Limb (tissue), 2 donors: ENCODE measurements around the gene VRK1.
"Not testable (repeated sequence)": the region's sequence is repeated elsewhere in the genome, so short reads cannot be mapped to it uniquely, and the experiment has no call there.

Experiments
- DNase-seq, 2 donors: peaks; one replicate each; pipeline ENCODE4 v3.0.0-alpha.2; 2016; ENCODE audit errors: extremely low spot score in 2 of 2

VRK1 gene

DNA sequence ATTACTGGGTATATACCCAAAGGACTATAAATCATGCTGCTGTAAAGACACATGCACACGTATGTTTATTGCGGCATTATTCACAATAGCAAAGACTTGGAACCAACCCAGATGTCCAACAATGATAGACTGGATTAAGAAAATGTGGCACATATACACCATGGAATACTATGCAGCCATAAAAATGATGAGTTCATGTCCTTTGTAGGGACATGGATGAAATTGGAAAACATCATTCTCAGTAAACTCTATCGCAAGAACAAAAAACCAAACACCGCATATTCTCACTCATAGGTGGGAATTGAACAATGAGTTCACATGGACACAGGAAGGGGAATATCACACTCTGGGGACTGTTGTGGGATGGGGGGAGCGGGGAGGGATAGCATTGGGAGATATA, 86.8 kb downstream of the VRK1 start:
- not testable (repeated sequence) for DNase-seq

DNA sequence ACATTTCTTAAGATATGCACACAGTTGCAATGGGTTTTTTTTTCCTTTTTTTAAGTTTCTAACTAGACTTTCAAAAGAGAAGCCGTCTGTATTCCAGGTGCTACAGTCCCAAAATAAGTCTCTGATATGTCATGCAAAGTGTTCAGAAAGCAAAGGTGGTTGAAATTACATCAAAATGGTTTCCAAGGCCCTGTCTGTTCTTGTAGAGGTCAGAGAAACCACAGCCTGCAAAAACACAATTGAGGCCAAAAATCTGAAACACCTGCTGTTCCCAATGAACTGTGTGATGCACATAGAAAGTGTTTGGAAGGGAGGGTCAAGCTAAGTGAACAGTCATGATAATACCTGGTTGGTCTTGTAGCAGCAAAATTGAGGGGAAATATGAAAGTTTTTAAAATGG, 91.0 kb downstream of the VRK1 start:
- no peak for DNase-seq

DNA sequence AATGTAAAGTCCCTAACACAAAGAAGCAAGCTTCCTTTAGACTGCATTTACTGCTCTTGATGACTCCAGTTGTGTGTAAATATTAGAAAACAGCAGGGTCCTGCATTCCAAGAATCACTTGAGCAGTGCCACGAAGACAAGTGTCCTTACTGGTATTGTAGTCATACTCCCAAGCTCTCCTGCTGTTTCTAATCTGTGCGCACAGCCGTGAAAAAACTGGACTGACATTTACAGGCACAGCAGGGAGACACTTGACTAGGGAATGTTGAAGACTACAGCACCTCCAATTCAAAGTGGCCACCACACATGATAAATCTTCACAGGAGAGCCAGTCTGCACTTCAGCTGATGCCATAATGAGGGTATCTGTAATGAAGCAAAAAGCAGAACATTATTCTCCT, 91.4 kb downstream of the VRK1 start:
- DNase-seq = no peak

DNA sequence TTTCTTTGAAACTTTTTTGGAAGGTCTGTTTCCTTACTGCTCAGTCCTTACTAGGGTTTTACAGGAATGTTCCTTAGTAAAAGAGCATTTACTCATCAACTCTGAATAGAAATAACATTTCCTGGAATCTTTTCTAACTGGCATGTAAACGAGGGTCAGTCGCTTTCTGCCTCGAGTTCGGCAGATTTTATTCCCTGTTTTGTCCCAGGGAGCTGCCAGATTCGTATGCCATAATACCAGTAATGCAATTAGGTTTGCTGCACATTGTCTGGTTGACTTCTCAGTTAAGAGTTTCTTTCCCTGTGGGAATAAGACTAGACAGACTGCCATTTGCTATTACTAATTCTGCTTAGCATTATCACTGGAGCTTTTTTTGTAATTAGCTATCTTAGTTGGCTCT, 91.9 kb downstream of the VRK1 start:
- DNase-seq = peak in 1 of 2 donors; percentile 3

DNA sequence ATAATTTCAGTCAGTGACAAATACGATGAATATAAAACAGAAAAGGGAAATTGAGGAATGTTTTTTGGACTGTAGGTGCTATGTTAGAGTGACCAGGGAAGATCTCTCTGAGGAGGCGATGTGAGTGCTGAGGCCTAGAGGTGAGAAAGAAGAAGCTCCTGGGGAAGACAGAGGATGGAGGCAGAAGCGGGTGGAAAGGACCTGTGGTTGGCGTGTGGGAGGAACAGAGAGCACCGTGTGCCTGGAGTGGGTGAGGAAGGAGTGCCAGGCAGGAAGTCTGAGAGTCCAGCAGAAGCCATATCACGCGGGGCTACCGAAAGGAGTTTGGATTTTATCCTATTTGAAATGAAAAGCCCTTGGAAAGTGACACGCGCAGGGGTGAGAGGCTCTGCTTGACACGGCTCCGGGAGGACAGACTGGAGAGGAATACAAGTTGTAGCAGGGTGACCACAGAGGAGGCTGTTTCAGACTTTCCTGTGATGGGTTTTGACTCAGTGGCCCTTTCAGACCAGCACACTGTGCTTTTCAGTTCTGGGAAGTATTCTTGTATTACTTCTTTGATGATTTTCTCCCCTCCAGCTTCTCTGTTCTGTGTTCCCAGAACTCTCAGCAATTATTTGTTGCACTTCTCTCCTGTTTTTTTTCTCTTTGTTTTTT, 96.9 kb downstream of the VRK1 start:
- DNase-seq = no peak

DNA sequence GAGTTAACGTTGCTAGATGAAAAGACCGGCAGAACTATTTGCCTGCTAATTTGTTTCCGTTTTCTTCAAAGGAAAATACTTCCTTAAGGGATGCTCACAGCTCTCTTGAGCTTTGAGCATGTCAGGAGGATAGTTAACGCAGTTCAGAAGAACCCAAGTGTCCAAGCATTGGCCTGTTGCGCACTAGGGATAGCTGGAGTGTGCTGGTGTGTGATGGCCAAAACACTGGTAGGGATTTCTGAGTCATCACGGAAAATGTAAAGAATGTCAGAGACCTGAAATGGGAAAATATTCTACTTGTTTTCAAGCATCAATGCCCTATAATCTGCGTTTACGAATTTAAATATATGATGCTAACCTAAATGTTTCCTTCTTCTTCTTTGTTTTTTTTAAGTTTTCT, 97.8 kb downstream of the VRK1 start:
- no peak for DNase-seq

DNA sequence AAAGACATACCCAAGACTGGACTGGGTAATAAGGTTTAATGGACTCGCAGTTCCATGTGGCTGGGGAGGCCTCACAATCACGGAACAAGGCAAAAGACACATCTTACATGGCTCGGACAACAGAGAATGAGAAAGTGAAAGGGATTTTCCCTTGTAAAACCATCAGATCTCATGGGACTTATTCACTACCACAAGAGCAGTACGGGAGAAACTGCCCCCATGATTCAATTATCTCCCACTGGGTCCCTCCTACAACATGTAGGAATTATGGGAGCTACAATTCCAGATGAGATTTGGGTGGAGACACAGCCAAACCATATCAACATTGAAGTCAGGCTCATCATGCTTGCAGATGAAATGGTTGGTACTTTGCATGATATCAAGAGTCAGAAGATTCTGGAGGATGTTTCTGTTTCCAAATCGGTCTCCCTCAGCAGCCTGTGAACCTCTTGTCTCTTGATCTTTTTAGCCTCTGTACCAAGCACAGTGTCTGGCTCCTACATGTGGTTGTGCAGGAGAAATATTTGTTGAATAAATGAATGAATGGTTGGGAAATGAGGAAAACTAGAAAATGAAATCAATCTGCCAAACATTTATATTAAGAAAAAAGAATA, 98.6 kb downstream of the VRK1 start:
- DNase-seq = no peak

DNA sequence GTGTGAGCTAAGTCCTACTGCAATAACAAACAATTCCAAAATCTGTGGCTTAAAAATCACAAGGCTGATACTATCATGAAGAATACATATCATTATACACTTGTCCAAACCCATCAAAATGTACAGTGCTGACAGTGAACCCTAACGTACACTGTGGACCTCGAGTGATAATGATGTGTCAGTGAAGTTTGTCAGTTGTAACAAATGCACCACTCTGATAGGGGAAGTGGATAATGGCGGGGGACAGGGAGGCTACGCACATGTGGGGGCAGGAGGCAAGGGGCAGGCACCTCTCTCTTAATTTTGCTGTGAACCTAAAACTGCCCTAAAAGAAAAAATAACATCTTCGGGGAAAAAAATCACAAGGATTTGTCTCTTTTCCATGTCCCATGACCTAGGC, 100.0 kb downstream of the VRK1 start:
- DNase-seq = no peak

DNA sequence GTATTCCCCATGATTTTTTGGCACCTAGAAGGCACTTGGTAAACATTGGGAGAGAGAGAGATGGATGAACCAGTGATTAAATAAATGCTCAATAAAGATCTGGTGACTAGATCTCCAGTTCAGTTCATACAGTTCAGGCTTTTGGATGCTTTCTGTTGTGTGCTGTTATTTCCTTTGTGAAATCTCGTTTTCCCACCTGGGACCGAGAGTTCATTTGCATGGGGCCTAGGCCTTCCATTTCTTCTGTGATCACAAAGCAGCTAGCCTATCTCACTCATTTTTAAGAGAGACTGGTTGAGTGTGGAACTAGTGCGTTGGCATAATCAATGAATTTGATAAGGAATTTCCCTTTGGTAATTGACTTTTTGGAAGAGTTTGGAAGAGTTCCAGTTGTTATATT, 104.0 kb downstream of the VRK1 start:
- DNase-seq = no peak

DNA sequence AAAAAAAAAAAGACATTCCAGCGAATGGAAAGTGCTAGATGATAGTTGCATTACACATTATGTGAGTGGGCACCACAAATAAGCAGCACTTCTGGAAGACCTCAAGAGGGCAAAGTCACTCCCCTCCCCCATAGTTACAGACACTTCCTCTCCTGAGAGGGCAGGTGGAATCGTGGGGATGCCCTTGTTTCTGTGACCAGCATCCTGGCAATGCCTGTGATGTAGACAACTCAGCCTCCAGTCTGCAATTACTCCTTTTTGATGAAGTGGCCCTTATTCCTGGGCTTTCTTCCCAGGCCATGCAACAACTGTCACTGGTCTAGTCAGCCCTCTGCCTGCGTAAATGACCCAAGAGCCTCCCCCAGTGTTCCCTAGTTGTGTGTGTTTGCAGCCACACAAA, 104.8 kb downstream of the VRK1 start:
- DNase-seq = no peak

DNA sequence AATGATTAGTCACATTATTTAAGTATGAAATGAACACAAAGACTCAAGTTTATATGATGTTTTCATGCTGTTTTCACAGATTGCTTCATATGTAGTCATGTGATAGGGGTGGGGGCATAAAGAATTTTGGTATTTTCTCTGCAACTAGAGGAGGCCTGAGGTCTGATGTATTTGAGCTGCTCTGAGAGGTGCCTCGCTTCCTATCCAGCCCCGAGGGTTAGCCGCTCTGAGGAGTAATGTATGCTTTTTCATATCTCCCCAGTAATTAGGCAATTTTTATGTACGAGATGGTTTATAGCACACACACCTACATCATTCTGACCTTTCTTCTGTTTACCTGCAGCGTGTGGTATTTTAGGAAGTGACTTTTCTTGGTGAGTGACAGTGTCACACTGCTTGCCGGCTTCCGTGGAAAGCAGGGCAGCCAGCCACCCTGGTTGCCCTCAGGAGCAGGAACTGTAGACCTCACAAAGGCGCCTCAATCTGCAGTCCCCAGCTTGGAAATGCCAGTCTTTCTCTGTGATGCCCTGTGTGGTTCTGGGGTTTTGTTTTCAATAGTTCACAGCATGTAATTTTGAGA, 106.4 kb downstream of the VRK1 start:
- DNase-seq = no peak

DNA sequence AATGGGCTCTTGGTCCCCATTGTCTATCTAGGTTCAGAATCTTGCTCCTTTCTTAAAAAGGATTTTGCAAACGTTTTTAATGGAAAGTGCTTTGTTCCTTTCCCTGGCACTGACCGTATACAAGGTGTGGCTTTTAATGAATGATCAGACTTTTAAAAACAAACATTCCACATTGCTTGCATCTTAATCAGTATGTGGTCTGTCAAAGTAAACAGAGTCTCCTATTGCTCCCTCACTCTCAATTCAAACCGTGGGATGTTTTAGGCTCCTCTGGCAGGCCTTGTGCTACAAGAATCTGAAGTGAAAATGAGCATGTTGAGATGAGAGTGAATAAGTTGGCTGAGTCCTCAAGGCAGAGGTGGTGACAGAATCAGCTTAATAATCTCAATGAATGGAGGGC, 107.0 kb downstream of the VRK1 start:
- DNase-seq = no peak

DNA sequence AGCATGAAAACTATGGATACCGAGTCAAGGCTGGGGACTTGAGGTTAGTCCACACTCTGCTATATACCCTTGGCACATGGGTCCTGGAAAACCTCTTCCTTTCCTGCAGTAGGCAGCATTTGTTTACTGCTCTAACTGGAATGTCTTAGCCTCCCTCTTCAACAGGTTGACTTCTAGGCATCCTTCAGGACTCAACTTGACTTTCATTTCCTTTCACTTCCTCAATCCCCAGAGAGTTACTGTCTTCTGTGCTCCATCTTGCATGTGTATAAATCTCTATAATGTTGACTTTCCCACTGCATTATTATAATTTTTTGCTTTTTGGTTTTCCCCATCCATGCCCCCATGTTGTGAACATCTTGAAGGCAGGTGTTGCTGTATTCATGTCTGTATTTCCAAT, 107.9 kb downstream of the VRK1 start:
- DNase-seq = no peak

DNA sequence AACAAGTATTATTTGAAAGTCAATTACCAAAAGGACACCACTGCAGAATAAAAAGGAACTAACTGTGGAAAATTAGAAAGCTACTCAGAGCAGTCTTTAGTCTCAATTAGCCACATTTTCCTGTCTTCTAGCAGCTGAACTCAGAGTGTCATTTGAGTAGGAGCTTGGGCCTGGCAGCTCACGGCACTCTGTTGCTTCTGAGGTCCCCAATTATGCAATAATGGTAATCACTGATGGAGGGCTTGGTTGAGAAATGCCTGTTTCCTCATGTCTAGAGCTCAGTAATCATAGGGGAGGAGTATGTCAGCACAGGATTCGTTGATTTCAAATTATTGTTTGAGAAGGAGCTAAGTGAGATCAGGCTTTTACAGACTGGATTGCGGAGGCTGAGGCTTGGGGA, 108.6 kb downstream of the VRK1 start:
- no peak for DNase-seq

DNA sequence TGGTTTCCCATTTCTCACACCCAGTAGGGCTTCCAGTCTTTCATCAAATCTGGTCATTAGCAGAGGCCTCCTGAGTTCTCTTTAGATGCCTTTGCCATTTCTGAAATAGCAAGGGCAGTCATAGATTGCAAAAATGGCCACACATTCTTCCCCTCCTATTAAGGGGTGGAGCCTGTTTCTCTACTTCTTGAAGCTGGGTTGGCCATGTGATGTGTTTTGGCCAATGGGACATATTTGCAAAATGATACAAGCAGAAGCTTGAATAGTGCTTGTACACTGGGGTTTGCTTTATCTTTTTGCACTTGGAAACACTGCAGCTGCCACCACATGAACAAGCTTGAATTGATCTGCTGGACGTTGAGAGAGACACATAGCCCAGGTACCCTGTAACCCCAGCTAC, 109.3 kb downstream of the VRK1 start:
- no peak for DNase-seq

DNA sequence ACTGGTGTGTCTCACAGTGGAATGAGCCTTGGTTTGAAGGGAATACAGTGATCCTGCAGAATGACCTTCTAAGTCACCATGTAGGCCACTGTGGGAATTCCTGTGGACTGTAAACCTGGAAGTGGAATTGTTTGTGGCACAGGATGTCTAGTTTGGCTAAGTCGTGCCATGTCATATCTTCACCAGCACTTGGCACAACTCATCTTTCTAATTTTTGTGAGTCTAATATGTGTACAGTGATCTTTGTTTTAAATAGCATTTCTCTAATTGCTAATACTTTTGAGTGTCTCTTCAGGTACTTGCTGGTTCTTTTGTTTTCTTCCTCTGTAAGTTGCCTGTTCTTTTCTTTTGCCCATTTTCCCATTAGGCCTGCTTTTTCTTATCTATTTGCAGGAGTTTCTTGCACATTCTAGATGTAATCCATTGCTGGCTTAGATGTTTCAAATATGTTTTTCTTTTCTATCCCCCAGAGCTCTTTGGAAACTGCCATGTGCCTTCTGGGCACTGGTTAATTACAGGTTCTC, 112.7 kb downstream of the VRK1 start:
- no peak for DNase-seq

DNA sequence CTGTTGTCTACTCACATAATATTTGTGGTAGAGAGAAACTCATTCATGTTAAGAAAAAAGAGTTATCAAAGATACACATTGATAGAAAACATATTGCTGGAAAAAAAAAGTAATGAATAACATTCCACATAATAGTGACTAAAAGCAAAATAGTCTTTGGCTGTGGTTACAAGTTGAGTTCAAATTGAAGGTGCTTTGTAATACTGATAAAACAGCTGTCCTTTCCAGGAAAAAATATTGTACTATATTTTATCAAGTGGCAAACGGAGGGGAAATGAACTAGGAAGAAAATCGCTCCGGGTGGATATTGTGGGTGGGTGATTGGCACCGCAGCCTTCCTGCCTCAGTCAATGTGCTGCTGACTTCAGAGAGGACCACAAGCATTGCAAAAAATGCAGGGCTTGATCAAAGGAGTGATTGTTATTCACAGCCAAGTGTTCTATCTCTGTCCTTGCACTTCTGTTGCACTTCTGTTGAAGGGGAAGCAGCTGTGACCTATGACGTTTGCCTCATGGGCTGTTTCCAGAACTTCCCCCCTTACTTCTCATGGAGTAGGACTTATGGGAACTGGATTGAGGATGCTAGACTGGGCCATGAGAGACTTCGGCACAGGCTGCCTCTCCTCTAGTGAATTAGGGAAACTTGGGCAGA, 114.4 kb downstream of the VRK1 start:
- peak in 1 of 2 donors; percentile 30 for DNase-seq

DNA sequence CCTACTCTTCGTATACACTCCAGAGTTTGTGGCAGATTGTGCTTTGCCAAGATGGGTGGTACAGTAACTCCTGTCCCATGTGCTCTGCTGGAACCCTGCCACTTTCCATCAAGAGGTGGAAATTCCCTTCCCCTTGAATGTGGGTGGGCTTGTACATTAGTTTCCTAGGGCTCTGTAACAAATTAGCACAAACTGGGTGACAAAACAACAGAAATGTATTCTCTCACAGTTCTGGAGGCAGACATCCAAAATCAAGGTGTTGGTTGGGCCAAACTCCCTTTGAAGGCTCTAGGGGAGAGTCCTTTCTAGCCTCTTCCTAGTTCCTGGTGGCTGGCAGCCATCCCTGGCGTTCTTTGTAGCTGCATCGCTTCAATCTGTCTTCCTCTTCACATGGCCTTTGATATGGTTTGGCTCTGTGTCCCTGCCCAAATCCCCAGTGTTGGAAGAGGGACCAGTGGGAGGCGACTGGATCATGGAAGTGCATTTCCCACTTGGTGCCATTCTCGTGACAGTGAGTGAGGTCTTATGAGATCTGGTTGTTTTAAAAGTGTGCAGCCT, 117.5 kb downstream of the VRK1 start:
- DNase-seq = peak in 1 of 2 donors; percentile 21

DNA sequence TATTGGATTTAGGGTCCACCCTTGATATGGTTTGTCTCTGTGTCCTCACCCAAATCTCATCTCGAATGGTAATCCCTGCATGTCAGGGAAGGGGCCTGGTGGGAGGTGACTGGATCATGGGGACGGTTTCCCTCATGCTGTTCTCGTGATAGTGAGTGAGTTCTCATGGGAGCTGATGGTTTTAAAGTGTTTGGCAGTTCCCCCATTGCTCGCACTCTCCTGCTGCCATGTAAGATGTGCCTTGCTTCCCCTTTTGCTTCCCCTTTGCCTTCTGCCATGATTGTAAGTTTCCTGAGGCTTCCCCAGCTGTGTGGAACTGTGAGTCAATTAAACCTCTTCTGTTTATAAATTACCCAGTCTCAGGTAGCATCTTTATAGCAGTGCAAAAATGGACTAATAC, 118.3 kb downstream of the VRK1 start:
- no peak for DNase-seq

DNA sequence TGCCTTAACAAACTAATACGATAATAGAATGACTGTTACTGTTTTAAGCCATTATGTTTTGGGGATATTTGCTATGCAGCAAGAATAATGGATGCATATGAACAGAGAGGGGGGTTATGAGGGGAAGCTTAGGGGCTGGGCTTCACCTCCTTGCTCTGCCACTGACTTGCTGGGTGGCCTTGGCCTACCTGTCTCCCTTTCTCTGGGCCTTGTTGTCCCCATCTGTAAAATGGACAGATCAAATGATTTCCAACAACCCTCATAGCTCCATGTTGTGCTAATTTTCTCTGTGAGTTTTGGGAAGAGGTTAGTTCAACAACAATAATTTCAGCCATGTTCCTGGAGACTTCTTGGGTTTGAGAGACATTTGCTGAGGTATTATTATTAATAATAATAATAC, 119.6 kb downstream of the VRK1 start:
- DNase-seq = no peak

DNA sequence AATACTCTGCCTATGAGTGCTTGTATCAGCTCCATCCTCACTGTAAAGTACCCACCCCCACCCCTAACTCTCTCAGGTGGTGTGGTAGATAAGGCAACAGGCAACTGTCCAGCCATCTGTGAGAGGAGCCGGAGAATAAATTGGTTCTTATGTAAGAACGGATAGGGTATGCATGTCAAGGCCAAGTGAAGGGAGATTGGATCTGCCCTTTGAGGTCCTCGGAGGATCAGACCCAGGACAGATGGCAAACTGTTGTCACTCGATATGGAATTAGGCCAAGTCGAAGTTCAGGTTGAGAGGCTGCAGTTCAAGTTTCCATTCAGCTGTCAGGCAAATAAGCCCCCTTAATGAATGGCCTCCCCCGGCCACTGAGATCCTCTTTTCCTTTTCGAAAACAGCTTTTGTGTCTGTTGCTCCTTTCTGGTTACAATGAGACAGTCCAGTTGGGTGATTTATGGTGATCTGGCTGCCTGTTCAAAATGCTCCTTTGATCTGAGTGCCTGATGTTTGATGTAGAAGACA, 120.3 kb downstream of the VRK1 start:
- DNase-seq = no peak

DNA sequence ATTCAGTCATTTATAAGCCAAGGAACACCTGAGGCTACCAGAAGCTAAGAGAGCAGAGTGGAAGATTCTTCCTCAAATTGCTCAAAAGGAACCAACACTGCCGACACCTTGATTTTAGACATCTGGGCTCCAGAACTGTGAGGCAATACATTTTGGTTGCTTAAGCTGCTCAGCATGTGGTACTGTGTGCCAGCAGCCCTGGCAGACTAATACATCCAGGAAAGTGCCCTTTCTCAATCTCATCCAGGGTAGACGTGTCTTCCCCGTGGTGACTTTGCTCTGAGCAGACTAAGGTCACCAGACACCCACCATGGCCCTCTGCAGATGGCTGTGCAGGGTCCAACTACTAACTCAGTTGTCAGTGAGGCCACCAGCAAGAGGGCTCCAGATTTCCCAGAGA, 122.8 kb downstream of the VRK1 start:
- no peak for DNase-seq
